SK-N-SH (cell line): Measurements from ENCODE around the gene PRR20G.

Source experiments
- CTCF ChIP-seq: fragments of 200-600 bp; sonication (generic); IDR thresholded peaks from 2 replicates; pipeline ENCODE4 v1.6.1; 2017; ENCODE audit warnings: antibody characterized with exemption, mild to moderate bottlenecking, moderate library complexity
- MAX ChIP-seq: IDR thresholded peaks from 2 replicates; pipeline ENCODE4 v1.4.0; 2012; ENCODE audit warnings: low read depth
- POLR2AphosphoS5 ChIP-seq: IDR thresholded peaks from 2 replicates; pipeline ENCODE4 v1.6.1; 2012; ENCODE audit warnings: low read depth, low read length
- SMC3 ChIP-seq: IDR thresholded peaks from 2 replicates; pipeline ENCODE4 v1.6.1; 2012; ENCODE audit warnings: low read depth, low read length, improper control_type of control experiment
- YY1 ChIP-seq: IDR thresholded peaks from 2 replicates; pipeline ENCODE4 v1.4.0; 2012; ENCODE audit warnings: low read depth, mild to moderate bottlenecking

- TF ChIP-seq MAX (no peak), CTCF (no peak), POLR2AphosphoS5 (no peak), SMC3 (no peak), YY1 (no peak)
Observed at GRCh38 chr3:127326341-127326740, 38.5 kb upstream of the PRR20G start.
